ENCODE measurements around the gene MUC5AC.
"Not testable (repeated sequence)": the region's sequence is repeated elsewhere in the genome, so short reads cannot be mapped to it uniquely, and the experiment has no call there.

The MUC5AC gene

DNA sequence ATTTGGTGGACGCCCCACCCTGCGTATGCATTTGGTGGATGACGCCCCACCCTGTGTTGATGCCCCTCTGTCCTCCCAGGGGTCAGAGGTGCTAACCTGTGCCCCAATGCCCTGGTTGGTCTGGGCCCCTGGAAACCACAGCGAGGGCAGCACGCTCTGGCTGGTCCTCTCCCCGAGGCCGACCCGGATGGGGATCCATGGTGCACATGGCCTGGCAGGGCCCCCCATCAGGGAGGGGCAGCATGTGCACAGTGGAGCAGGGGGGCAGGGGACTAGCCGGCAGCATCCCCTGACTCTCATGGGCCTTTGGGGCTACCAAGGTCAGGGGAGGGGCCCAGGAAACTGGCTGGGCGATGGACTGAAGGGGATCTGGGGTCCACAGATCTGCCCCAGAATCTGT lies 7.6 kb upstream of the MUC5AC start:
- H3K4me3 ChIP-seq (ENCODE audit: low read depth, low read length): no peak overlapping the region
- TF ChIP-seq, protein P1, sequence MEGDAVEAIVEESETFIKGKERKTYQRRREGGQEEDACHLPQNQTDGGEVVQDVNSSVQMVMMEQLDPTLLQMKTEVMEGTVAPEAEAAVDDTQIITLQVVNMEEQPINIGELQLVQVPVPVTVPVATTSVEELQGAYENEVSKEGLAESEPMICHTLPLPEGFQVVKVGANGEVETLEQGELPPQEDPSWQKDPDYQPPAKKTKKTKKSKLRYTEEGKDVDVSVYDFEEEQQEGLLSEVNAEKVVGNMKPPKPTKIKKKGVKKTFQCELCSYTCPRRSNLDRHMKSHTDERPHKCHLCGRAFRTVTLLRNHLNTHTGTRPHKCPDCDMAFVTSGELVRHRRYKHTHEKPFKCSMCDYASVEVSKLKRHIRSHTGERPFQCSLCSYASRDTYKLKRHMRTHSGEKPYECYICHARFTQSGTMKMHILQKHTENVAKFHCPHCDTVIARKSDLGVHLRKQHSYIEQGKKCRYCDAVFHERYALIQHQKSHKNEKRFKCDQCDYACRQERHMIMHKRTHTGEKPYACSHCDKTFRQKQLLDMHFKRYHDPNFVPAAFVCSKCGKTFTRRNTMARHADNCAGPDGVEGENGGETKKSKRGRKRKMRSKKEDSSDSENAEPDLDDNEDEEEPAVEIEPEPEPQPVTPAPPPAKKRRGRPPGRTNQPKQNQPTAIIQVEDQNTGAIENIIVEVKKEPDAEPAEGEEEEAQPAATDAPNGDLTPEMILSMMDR (IDR thresholded peaks at IDR 0.05; ENCODE audit: low read depth, low read length, missing control alignments): no peak
- DNase-seq (ENCODE audit: low read depth): no peak

DNA sequence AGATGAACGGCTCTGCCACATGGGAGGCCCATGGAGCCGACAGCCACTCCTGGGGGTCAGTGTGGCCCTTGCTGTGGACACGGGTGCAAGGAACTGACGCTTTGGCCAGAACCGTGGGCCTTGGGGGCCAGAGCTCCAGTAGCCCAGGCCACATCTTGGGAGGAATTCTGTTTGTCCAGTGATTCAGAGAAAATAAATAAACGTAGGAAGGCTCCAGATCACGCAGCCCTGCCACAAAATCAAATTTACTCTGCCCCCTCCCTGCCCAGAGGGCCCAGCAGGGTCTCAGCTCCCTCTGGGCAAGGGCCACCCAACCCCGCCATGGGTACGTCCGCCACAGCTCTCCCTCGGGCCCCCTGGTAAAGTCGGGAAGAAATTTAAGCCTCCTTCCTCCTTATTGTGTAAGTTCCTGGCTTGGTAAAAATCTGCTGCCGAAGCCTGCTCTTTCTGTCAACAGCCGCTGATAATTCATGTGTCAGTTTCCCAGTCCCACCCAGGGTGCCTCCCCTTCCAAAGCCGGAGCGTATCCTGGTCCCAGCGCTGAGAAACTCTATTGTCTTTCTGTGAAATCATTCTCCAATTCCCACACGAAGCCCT lies 6.9 kb upstream of the MUC5AC start:
- TF ChIP-seq, protein P1 (IDR thresholded peaks at IDR 0.05; ENCODE audit: low read depth, low read length, missing control alignments): no peak
- DNase-seq (ENCODE audit: low read depth): no peak
- no peak overlapping the region for H3K4me3 ChIP-seq (ENCODE audit: low read depth, low read length)

DNA sequence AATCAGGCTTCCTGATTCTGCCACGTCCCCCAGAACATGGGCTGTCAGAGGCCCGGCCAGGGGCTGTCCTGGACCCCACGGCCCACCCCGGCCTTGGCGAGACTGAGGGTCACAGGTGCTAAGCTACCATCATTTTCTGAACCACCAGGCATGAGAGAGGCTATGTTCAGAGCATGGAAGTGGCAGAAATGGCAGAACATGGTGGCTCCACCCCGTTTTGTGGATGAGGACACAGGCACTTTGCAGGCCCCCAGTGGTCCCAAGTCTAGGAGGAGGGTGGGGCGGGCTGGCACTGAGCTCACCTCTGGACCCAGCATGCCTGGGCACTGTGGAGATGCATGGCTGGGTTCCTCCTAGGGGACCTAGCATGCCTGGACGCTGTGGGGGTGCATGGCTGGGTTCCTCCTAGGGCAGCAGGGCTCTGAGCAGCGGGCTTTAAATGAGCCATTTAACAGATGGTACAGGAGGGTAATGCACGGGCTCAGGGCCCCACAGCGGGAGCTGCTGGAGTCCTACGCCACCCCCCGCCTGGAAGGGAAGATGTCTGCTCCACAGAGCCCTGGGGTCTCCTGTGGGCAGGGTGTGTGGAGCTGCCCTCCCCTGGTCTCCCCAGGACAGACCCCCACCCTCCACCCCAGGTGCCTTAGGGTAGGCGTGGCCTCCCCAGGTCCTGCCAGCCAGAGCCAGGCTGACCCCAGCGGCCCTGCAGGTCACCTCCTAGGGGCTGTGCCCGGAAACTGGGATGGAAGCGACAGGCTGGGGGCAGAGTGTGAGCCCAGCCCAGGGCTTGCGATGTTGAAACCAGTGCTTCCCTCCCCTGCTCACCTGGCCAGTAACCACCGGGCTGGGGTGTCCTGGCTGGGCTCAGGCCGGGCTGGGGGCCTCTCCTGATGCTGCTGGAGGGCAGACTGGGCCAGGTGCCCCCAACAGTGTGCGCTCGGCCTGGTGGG lies 6.1 kb upstream of the MUC5AC start:
- no peak overlapping the region for H3K4me3 ChIP-seq (ENCODE audit: low read depth, low read length)
- DNase-seq (ENCODE audit: low read depth): no peak
- TF ChIP-seq, protein P1 (IDR thresholded peaks at IDR 0.05; ENCODE audit: low read depth, low read length, missing control alignments): no peak

DNA sequence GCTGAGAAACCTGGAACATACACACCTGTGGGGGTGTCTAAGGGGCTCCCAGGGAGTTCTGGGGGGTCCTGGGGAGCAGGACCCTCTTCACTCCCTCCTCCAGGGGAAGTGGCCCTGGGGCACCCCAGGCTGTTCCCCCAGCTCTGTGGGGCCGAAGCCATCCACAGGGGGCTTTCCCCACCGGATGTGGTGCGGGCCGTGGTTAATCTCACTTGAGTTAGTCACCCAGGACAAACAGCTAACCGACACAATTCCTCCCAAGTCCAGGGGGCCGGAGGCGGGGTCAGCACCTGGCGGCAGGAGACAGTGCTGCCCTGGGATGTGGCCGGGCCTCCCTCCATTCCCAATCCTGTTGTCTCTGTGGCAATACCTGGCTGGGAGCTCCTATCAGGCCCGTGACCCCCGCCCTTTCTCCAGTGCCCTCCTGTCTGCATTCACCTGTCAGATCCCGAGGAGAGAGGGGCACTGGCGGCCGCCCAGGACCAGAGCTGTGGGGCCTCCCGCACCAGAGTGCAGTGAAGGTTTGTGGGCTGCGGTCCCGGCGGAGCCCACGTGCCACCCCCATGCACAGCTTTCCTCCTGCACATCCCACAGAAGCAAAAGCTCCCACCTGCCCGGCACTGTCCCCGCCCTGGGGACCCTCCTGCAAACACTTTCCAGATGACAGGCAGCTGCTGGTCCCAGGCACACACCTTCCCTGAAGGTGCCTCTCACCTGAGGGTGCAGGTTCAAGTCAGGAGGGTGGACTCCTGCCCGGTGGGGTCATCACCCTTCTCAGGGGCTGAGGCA lies 5.2 kb upstream of the MUC5AC start:
- H3K4me3 ChIP-seq (ENCODE audit: low read depth, low read length): no peak overlapping the region
- DNase-seq (ENCODE audit: low read depth): no peak
- TF ChIP-seq, protein P1 (IDR thresholded peaks at IDR 0.05; ENCODE audit: low read depth, low read length, missing control alignments): no peak

DNA sequence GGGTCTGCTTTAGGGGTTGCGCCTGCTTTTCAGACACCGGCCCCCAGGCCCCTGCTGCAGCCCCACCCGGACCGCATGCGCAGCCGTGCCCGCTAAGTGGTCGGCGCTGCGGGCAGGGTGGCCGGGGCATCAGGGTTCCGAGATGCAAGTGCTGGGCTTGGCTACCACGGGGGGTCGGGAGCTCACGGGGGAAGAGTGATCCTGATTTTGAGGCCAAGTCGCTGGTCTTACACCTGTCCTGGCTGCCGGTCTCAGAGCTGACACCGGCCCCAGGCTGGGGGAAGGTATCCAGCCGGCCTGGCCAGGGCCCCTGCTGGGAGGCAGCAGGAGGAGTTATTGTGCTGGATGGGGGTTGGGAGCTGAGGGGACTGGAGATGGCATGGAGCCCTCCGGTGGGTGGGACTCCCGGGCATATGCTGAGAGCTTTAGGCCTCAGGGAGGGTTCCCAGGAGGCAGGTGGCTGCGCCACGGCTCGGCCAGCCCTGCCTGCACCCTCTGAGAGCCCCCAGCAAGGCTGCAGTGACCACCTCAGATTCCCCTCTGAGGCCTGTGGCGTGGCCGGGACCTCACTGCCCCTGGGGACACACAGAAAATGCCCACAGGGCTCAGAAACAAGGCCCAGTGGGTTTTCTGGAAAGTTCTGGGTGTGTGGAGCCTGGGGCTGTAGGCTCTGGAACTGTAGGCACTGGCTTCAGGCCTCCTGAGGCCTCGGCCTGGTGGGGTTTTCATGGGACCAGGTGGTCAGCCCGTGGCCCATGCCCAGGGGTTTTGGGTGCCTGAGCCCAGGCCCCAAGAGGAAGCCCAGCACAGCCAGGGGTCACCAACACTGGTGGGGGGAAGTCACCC lies 4.4 kb upstream of the MUC5AC start:
- DNase-seq (ENCODE audit: low read depth): no peak
- no peak overlapping the region for H3K4me3 ChIP-seq (ENCODE audit: low read depth, low read length)
- TF ChIP-seq, protein P1 (IDR thresholded peaks at IDR 0.05; ENCODE audit: low read depth, low read length, missing control alignments): no peak

DNA sequence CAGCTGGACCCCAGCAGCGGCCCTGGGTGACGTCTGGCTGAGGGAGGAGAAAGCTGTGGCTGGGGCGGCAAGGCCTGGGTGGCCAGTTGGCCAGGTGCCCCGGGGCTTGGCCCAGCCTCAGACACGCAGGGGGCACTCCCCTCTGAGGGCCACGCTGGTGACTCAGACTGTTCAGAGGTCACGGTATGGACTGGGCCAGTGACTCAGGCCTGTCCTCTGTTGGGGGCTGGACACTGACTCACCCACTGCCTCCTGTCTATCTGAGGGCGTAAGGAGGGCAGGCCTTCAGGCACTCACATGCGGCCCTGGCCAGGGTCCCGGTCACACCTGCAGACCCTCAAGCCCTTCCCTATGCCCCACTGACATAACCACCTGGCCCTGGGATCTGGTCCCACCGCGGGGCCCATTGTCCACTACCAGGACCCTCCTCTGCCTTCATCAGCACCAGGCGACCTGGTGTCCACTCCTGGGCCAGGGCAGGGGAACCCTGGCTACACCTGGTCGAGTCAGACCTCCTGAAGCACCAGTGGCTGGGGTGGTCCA lies 3.7 kb upstream of the MUC5AC start:
- H3K4me3 ChIP-seq (ENCODE audit: low read depth, low read length): no peak overlapping the region
- TF ChIP-seq, protein P1 (IDR thresholded peaks at IDR 0.05; ENCODE audit: low read depth, low read length, missing control alignments): no peak
- DNase-seq (ENCODE audit: low read depth): no peak

DNA sequence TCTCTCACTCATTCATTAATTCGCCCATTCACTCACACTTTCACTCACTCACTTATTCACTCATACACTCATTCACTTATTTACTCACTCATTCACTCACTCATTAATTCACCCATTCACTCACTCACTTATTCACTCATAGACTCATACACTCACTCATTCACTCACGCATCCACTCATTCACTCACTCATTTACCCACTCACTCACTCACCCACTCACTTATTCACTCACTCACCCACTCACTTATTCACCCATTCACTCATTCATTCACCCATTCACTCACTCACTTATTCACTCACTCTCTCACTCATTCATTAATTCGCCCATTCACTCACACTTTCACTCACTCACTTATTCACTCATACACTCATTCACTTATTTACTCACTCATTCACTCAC lies 3.1 kb upstream of the MUC5AC start:
- not testable (repeated sequence) for DNase-seq (ENCODE audit: low read depth); H3K4me3 ChIP-seq (ENCODE audit: low read depth, low read length)
